ENCODE data around the gene RAB7A. TPM values are rescaled to one million over a fixed set of nuclear protein-coding genes. Genes with fewer than 3 reads are reported as not detected.
A peak's percentile ranks its signal among the peaks of the same experiment; 100 is the strongest.

RAB7A gene
- total and polyA plus RNA-seq, 2 of the 13 experiments (the other 11 are each of a cell fraction or from before 2014, with no cell fraction given), result 26.5 to 182 TPM

GRCh38 chr3:128726023-128727016 lies at the start of gene RAB7A (continued):
- TF ChIP-seq, protein P1, sequence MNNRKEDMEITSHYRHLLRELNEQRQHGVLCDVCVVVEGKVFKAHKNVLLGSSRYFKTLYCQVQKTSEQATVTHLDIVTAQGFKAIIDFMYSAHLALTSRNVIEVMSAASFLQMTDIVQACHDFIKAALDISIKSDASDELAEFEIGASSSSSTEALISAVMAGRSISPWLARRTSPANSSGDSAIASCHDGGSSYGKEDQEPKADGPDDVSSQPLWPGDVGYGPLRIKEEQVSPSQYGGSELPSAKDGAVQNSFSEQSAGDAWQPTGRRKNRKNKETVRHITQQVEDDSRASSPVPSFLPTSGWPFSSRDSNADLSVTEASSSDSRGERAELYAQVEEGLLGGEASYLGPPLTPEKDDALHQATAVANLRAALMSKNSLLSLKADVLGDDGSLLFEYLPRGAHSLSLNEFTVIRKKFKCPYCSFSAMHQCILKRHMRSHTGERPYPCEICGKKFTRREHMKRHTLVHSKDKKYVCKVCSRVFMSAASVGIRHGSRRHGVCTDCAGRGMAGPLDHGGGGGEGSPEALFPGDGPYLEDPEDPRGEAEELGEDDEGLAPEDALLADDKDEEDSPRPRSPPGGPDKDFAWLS (CRISPR knock-in tag; IDR thresholded peaks at IDR 0.05; ENCODE audit: borderline replicate concordance), result no peak
- TF ChIP-seq ZNF567 (CRISPR knock-in tag; IDR thresholded peaks at IDR 0.05; ENCODE audit: borderline replicate concordance) (no peak), RARA (CRISPR knock-in tag; IDR thresholded peaks at IDR 0.05) (peak; percentile 55; the same call in 1 of the 2 replicates), MAF1 (CRISPR knock-in tag; IDR thresholded peaks at IDR 0.05; ENCODE audit: borderline replicate concordance) (peak; percentile 66; the same call in 1 of the 2 replicates), ZNF619 (CRISPR knock-in tag; IDR thresholded peaks at IDR 0.05) (0 out of 2 replicates have a peak, but pooled peaks have one; percentile 29), ZKSCAN1 (IDR thresholded peaks at IDR 0.05; ENCODE audit: low read length) (peak; percentile 63; the same call in 1 of the 2 replicates), ZNF577 (CRISPR knock-in tag; IDR thresholded peaks at IDR 0.05; ENCODE audit: borderline replicate concordance, low read depth) (no peak), FOXC1 (CRISPR knock-in tag; IDR thresholded peaks at IDR 0.05; ENCODE audit: borderline replicate concordance) (peak; percentile 25; the same call in 1 of the 2 replicates), AHR (CRISPR knock-in tag; IDR thresholded peaks at IDR 0.05) (no peak; the same call in 1 of the 2 replicates), KLF16 (CRISPR knock-in tag; IDR thresholded peaks at IDR 0.05) (peak in 1 of 2 experiments; percentile 64; a peak in 1 of 4 replicates), ZNF30 (CRISPR knock-in tag; IDR thresholded peaks at IDR 0.05) (no peak), ARHGAP35 (CRISPR knock-in tag; IDR thresholded peaks at IDR 0.05; ENCODE audit: borderline replicate concordance) (peak; percentile 68; the same call in 1 of the 2 replicates)
- TF ChIP-seq, protein P2, sequence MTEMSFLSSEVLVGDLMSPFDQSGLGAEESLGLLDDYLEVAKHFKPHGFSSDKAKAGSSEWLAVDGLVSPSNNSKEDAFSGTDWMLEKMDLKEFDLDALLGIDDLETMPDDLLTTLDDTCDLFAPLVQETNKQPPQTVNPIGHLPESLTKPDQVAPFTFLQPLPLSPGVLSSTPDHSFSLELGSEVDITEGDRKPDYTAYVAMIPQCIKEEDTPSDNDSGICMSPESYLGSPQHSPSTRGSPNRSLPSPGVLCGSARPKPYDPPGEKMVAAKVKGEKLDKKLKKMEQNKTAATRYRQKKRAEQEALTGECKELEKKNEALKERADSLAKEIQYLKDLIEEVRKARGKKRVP (CRISPR knock-in tag; IDR thresholded peaks at IDR 0.05), result peak in 1 of 2 experiments; percentile 94; a peak in 2 of 4 replicates
- TF ChIP-seq, protein P3, sequence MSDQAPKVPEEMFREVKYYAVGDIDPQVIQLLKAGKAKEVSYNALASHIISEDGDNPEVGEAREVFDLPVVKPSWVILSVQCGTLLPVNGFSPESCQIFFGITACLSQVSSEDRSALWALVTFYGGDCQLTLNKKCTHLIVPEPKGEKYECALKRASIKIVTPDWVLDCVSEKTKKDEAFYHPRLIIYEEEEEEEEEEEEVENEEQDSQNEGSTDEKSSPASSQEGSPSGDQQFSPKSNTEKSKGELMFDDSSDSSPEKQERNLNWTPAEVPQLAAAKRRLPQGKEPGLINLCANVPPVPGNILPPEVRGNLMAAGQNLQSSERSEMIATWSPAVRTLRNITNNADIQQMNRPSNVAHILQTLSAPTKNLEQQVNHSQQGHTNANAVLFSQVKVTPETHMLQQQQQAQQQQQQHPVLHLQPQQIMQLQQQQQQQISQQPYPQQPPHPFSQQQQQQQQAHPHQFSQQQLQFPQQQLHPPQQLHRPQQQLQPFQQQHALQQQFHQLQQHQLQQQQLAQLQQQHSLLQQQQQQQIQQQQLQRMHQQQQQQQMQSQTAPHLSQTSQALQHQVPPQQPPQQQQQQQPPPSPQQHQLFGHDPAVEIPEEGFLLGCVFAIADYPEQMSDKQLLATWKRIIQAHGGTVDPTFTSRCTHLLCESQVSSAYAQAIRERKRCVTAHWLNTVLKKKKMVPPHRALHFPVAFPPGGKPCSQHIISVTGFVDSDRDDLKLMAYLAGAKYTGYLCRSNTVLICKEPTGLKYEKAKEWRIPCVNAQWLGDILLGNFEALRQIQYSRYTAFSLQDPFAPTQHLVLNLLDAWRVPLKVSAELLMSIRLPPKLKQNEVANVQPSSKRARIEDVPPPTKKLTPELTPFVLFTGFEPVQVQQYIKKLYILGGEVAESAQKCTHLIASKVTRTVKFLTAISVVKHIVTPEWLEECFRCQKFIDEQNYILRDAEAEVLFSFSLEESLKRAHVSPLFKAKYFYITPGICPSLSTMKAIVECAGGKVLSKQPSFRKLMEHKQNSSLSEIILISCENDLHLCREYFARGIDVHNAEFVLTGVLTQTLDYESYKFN (CRISPR knock-in tag; conservative IDR thresholded peaks at IDR 0.05), result no peak; the same call in none of the 2 replicates
- TF ChIP-seq, protein P4, sequence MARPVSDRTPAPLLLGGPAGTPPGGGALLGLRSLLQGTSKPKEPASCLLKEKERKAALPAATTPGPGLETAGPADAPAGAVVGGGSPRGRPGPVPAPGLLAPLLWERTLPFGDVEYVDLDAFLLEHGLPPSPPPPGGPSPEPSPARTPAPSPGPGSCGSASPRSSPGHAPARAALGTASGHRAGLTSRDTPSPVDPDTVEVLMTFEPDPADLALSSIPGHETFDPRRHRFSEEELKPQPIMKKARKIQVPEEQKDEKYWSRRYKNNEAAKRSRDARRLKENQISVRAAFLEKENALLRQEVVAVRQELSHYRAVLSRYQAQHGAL (CRISPR knock-in tag; IDR thresholded peaks at IDR 0.05; ENCODE audit: not compliant biosample characterization), result peak; percentile 41
- TF ChIP-seq, protein P5, sequence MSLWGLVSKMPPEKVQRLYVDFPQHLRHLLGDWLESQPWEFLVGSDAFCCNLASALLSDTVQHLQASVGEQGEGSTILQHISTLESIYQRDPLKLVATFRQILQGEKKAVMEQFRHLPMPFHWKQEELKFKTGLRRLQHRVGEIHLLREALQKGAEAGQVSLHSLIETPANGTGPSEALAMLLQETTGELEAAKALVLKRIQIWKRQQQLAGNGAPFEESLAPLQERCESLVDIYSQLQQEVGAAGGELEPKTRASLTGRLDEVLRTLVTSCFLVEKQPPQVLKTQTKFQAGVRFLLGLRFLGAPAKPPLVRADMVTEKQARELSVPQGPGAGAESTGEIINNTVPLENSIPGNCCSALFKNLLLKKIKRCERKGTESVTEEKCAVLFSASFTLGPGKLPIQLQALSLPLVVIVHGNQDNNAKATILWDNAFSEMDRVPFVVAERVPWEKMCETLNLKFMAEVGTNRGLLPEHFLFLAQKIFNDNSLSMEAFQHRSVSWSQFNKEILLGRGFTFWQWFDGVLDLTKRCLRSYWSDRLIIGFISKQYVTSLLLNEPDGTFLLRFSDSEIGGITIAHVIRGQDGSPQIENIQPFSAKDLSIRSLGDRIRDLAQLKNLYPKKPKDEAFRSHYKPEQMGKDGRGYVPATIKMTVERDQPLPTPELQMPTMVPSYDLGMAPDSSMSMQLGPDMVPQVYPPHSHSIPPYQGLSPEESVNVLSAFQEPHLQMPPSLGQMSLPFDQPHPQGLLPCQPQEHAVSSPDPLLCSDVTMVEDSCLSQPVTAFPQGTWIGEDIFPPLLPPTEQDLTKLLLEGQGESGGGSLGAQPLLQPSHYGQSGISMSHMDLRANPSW (CRISPR knock-in tag; IDR thresholded peaks at IDR 0.05; ENCODE audit: borderline replicate concordance), result no peak
